Central memory CD8-positive, alpha-beta T cell (primary cell): ENCODE measurements around the gene PRR23C.

Source experiments
- ATAC-seq: fragments of 150-1000 bp; cut with Tn5 transposase; replicated peaks from 2 replicates; pipeline ENCODE4 v1.10.0; 2022; ENCODE audit warnings: mild to moderate bottlenecking, moderate FRiP score, moderate number of reproducible peaks; ENCODE audit not compliant: poor library complexity, severe bottlenecking; ENCODE audit errors: extremely low read depth
- DNase-seq, 2 donors: peaks; one replicate each; pipeline ENCODE4 v3.0.0; 2021; ENCODE audit warnings: low spot score in 2 of 2
- H3K27ac Mint-ChIP-seq: one replicate; pipeline ENCODE4 v1.8.0; 2022; ENCODE audit warnings: low read depth, mild to moderate bottlenecking, moderate library complexity, mixed read lengths
- H3K27me3 Mint-ChIP-seq: one replicate; pipeline ENCODE4 v1.8.0; 2022; ENCODE audit warnings: mixed read lengths
- H3K36me3 Mint-ChIP-seq: one replicate; pipeline ENCODE4 v1.8.0; 2022; ENCODE audit warnings: mild to moderate bottlenecking, moderate library complexity, mixed read lengths; ENCODE audit not compliant: insufficient read depth
- H3K4me1 Mint-ChIP-seq: one replicate; pipeline ENCODE4 v1.8.0; 2022; ENCODE audit warnings: mixed read lengths
- H3K4me3 Mint-ChIP-seq: one replicate; pipeline ENCODE4 v1.8.0; 2022; ENCODE audit warnings: mild to moderate bottlenecking, moderate library complexity, mixed read lengths
- H3K9me3 Mint-ChIP-seq: one replicate; pipeline ENCODE4 v1.8.0; 2022; ENCODE audit warnings: mixed read lengths

PRR23C gene

DNA sequence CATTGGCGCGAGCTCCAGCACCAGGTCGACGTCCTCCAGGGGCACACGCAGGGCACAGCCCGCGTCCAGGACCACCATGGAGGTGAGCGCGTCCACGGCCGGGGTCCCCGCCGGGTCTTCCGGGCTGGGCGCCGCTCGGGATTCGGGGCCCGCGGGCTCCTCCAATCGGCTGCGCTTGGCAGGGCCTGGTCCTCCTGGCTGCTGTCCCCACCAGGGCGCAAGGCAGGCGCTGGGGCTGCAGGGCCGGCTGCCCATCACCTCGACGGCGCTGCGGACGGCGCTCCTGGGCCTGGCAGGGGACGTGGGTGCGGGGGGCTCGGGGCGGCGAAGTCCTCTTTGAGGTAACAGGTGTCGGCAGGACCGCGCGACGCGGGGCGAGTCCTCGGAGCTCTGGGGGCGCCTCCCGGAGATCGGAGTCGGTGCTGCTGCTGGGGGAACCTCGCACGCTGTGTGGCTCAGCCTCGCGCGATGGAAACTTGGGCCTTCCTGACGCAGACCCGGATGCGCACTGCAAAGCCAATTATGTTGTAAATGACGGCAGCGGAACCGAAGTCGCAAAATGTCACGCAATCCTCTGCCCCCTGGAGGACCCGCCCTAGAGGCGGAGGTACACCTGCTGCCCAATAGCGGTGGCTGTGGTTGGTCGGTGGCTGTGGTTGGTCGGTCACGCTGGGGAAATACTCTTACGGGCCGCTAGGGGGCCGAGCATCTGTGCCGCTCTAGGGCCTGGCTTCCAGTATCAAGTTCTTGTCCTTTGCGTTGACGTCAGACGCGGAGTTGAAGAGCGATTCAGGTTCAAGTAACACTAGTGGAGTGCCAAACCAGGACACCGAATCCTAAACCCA, at the start of gene PRR23C:
Gene PRR23C, minus strand, starts transcription at position 527 of the 845 bp plus-strand sequence. Its CDS starts 272 bp downstream, at position 255.
- no peak within 1 kb of the TSS for H3K27ac Mint-ChIP-seq

DNA sequence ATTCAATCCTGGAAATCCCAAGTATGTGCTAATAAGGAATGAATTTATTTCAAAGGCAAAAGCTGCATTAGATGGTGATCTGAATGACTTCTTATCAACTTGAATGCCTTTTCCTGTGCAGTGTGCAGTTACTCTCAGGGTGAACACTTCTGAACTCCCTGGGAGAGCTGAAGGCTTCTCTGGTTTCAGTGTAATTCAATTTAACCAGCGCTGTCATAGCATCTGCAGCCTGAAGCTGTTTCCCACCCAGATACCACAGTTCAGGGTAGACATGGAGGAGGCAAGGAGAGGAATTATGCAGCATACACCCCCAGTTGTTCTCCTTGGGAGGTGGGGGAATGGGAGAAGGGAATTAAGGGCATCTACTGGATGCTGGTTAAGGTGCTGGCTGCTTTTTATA, 49.1 kb upstream of the PRR23C start:
- Mint-ChIP-seq H3K4me1 (no peaks in the 10 kb centered on the region), H3K9me3 (no peaks in the 10 kb centered on the region), H3K27ac (no peak overlapping the region), H3K4me3 (no peak overlapping the region), H3K36me3 (no peaks in the 10 kb centered on the region), H3K27me3 (peaks cover 49% of the 10 kb centered on the region)
- no peak for ATAC-seq
- DNase-seq = no peak

More for the DNA sequence above, at the start of gene PRR23C:
- no peaks in the 10 kb centered on the region for H3K4me1 Mint-ChIP-seq
- peaks cover 17% of the 10 kb centered on the region for H3K27me3 Mint-ChIP-seq
- ATAC-seq = no peak
- H3K36me3 Mint-ChIP-seq = no peaks in the 10 kb centered on the region
- H3K4me3 Mint-ChIP-seq = no peak within 1 kb of the TSS
- DNase-seq = no peak
- H3K9me3 Mint-ChIP-seq = no peaks in the 10 kb centered on the region

DNA sequence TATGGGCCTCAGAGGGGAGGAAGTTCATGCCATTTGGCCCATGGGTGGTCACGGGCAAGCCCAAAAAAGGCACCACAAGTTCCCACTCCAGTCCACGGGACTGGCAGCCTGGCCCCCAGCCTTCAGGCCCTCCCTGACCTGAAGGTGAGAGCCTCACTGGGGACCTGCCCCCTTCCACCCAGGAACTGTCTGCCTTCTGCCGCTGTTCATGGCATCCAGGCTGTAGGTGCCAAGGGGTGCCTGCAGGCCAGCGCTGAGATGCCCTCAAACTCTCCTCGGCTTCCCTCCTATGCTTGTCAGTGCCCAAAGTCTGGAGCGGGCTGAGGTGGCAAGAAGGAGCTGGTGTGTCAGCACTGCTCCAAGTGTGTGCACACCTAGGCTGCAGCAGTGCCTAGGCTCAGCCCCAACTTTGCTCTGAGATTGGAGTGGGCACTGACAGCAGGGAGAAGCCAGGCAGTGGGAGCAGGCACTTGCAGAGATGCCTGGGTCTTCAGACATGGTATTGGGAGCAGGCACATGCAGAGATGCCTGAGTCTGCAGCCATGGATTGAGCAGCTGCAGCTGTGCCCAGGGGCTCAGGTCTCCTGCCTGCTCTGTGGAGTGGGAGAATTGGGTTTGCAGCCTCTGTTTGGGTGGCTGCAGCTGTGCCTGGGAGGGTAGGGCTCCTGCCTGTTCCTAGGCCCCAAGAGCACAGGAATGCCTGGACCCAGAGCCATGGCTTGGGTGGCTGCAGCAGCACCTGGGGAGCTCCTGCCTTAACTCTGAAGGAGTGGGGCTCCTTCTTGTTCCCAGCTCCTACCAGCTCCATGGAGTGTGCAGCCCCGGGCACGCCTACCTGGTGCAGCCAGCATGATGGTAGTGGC, 44.0 kb upstream of the PRR23C start:
- H3K27ac Mint-ChIP-seq = no peak overlapping the region
- H3K4me1 Mint-ChIP-seq = no peaks in the 10 kb centered on the region
- H3K9me3 Mint-ChIP-seq = no peaks in the 10 kb centered on the region
- peaks cover 22% of the 10 kb centered on the region for H3K27me3 Mint-ChIP-seq
- ATAC-seq (no peak), DNase-seq (no peak)
- no peak overlapping the region for H3K4me3 Mint-ChIP-seq
- no peaks in the 10 kb centered on the region for H3K36me3 Mint-ChIP-seq

DNA sequence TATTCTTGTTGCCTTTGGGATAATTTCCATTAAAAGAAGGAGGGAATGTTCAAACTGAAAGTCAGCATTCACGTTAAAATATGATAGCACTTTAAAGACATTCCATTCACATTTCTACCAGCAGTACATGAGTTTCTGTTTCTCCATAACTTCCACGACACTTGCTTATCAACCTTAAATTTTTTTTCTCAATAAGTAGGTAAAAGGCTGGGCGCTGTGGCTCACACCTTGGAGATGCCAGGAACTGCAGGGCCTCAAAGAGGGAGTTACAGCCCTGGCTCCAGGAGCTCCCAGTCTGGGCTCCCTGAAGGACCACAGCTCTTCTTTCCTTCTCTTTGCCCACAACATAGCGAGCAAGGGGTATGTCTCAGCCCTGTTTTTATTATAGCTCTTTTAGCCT, 42.9 kb upstream of the PRR23C start:
- Mint-ChIP-seq H3K36me3 (no peaks in the 10 kb centered on the region), H3K27ac (no peak overlapping the region), H3K9me3 (no peaks in the 10 kb centered on the region), H3K27me3 (peaks cover 28% of the 10 kb centered on the region), H3K4me1 (no peaks in the 10 kb centered on the region), H3K4me3 (no peak overlapping the region)
- no peak for DNase-seq
- no peak for ATAC-seq

GRCh38 chr3:139084176-139084575, 39.5 kb upstream of the PRR23C start:
- Mint-ChIP-seq H3K4me3 (no peak overlapping the region), H3K4me1 (no peaks in the 10 kb centered on the region), H3K27ac (no peak overlapping the region), H3K36me3 (no peaks in the 10 kb centered on the region), H3K9me3 (no peaks in the 10 kb centered on the region), H3K27me3 (peaks cover 9% of the 10 kb centered on the region)
- DNase-seq = no peak
- ATAC-seq = no peak

DNA sequence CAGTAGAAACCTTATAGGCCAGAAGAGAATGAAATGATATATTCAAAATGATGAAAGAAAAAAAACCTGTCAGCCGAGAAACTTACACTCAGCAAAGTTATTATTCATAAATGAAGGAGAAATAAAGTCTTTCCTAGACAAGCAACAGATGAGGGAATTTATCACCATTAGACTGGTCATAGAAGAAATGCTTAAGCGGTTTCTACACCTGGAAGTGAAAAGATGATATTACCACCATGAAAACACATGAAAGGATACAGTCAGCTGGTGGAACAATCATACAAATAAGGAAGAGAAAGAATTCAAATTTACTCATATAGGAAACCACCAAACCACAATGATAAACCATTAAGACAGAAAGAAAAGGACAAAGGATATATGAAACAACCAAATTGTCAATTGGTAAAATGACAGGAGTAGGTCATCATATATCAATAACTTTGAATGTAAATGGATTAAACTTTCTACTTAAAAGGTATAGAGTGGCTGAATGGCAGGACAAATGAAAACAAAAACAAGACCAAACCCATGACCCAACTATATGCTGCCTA, 29.9 kb upstream of the PRR23C start:
- no peak for ATAC-seq
- no peak overlapping the region for H3K4me3 Mint-ChIP-seq
- no peak overlapping the region for H3K27ac Mint-ChIP-seq
- peaks cover 23% of the 10 kb centered on the region for H3K9me3 Mint-ChIP-seq
- no peak for DNase-seq
- H3K4me1 Mint-ChIP-seq = no peaks in the 10 kb centered on the region
- no peaks in the 10 kb centered on the region for H3K36me3 Mint-ChIP-seq
- H3K27me3 Mint-ChIP-seq = peaks cover 32% of the 10 kb centered on the region

DNA sequence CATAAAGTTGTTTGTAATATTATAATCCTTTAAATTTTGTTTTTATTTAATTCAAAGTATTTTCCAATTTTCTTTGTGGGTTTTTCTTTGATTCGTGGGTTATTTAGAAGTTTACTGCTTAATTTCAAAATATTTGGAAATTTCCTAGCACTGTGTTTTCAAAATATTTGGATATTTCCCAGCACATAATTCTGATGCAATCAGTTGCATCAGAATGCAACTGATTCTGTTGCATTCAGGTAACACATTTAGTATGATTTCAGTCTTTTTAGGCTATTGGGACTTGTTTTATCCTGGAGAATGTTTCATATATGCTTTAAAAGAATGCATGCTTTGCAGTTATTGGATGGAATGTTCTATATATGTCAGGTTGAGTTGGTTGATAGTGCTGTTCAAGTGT, 18.2 kb upstream of the PRR23C start:
- DNase-seq = no peak

GRCh38 chr3:139052802-139053600, 8.3 kb upstream of the PRR23C start:
- ATAC-seq (no peak), DNase-seq (no peak)
- Mint-ChIP-seq H3K27me3 (no peaks in the 10 kb centered on the region), H3K9me3 (peaks cover 18% of the 10 kb centered on the region), H3K4me3 (no peak overlapping the region), H3K4me1 (no peaks in the 10 kb centered on the region), H3K27ac (no peak overlapping the region), H3K36me3 (no peaks in the 10 kb centered on the region)

More for the DNA sequence above, 18.2 kb upstream of the PRR23C start:
- no peak for ATAC-seq
- no peak overlapping the region for H3K27ac Mint-ChIP-seq
- peaks cover 13% of the 10 kb centered on the region for H3K27me3 Mint-ChIP-seq
- no peaks in the 10 kb centered on the region for H3K36me3 Mint-ChIP-seq
- peaks cover 6% of the 10 kb centered on the region for H3K9me3 Mint-ChIP-seq
- no peak overlapping the region for H3K4me3 Mint-ChIP-seq
- no peaks in the 10 kb centered on the region for H3K4me1 Mint-ChIP-seq

- no peak overlapping the region for H3K4me3 Mint-ChIP-seq
- ATAC-seq = no peak
- no peaks in the 10 kb centered on the region for H3K9me3 Mint-ChIP-seq
- H3K4me1 Mint-ChIP-seq = no peaks in the 10 kb centered on the region
- DNase-seq = no peak
- no peaks in the 10 kb centered on the region for H3K36me3 Mint-ChIP-seq
- peaks cover 21% of the 10 kb centered on the region for H3K27me3 Mint-ChIP-seq
- H3K27ac Mint-ChIP-seq = no peak overlapping the region
Measured at GRCh38 chr3:139043554-139044365, 932 bp downstream of the PRR23C start.

DNA sequence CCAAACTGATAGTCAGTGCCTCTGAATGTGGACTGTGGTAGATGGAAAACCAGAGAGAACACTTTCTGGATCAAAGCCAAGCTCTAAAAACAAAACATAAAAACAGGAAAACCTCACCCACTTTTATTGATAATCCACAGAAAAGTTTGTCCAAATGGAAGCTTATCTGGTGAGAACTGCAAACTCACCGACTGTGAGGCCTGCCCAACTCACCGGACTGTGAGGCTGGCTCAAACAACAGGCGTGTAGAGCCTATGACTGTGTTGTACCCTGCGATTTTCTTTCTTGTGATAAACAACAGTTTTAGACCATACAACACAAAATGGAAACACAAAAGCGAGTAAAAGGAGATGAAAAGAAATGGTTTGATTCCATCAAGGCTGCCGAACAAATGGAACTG, 7.2 kb downstream of the PRR23C start:
- H3K36me3 Mint-ChIP-seq = no peaks in the 10 kb centered on the region
- no peaks in the 10 kb centered on the region for H3K4me1 Mint-ChIP-seq
- H3K9me3 Mint-ChIP-seq = no peaks in the 10 kb centered on the region
- no peak overlapping the region for H3K4me3 Mint-ChIP-seq
- no peak for DNase-seq
- H3K27me3 Mint-ChIP-seq = peaks cover 58% of the 10 kb centered on the region
- H3K27ac Mint-ChIP-seq = no peak overlapping the region
- no peak for ATAC-seq

- Mint-ChIP-seq H3K36me3 (no peaks in the 10 kb centered on the region), H3K4me3 (no peak overlapping the region), H3K27me3 (peaks cover 51% of the 10 kb centered on the region), H3K4me1 (no peaks in the 10 kb centered on the region), H3K27ac (no peak overlapping the region), H3K9me3 (peaks cover 17% of the 10 kb centered on the region)
- no peak for ATAC-seq
- DNase-seq = no peak
Measured at GRCh38 chr3:139032326-139033002, 12.2 kb downstream of the PRR23C start.
